Neural cell (in vitro differentiated cells): Measurements from ENCODE around the gene AP2B1. TPM values are rescaled to one million over a fixed set of nuclear protein-coding genes. Genes with fewer than 3 reads are reported as not detected.
"Not testable (repeated sequence)": the region's sequence is repeated elsewhere in the genome, so short reads cannot be mapped to it uniquely, and the experiment has no call there.

Experiments
- H2AFZ ChIP-seq: fragments of 200-600, 300-800 bp; sonication (generic), shearing (Covaris generic); 2 replicates; pipeline ENCODE4 v1.6.0; 2014; ENCODE audit warnings: low read depth, mild to moderate bottlenecking, antibody characterized with exemption, low read length, moderate library complexity
- H3F3A ChIP-seq: fragments of 200-600 bp; shearing (Covaris generic); 2 replicates; pipeline ENCODE4 v1.6.1; 2016; ENCODE audit warnings: mild to moderate bottlenecking, moderate library complexity, mixed read lengths, antibody characterized with exemption, low read length; ENCODE audit not compliant: insufficient read depth, poor library complexity, severe bottlenecking
- H3K27ac ChIP-seq: fragments of 200-600, 300-800 bp; sonication (generic), shearing (Covaris generic); 2 replicates; pipeline ENCODE4 v1.5.1; 2014; ENCODE audit warnings: mild to moderate bottlenecking, low read length, moderate library complexity
- H3K27me3 ChIP-seq: fragments of 300-800, 200-600 bp; sonication (generic), shearing (Covaris generic); 2 replicates; pipeline ENCODE4 v1.6.0; 2014; ENCODE audit warnings: mild to moderate bottlenecking, low read depth, low read length, moderate library complexity; ENCODE audit not compliant: insufficient read depth
- H3K36me3 ChIP-seq: fragments of 300-800, 200-600 bp; sonication (generic), shearing (Covaris generic); 2 replicates; pipeline ENCODE4 v1.5.1; 2014; ENCODE audit warnings: mild to moderate bottlenecking, antibody characterized with exemption, low read length, moderate library complexity; ENCODE audit not compliant: insufficient read depth
- H3K4me2 ChIP-seq: fragments of 300-800, 200-600 bp; sonication (generic), shearing (Covaris generic); 2 replicates; pipeline ENCODE4 v1.6.0; 2014; ENCODE audit warnings: mild to moderate bottlenecking, low read length
- H3K4me3 ChIP-seq: fragments of 300-800, 200-600 bp; sonication (generic), shearing (Covaris generic); 2 replicates; pipeline ENCODE4 v1.5.1; 2014; ENCODE audit warnings: mild to moderate bottlenecking, low read length, moderate library complexity
- H3K79me2 ChIP-seq: fragments of 200-600 bp; shearing (Covaris generic); replicated peaks from 2 replicates; pipeline ENCODE4 v1.6.0; 2014; ENCODE audit warnings: mild to moderate bottlenecking, low read length, moderate library complexity; ENCODE audit not compliant: insufficient read depth
- H3K9ac ChIP-seq: fragments of 300-800, 200-600 bp; sonication (generic), shearing (Covaris generic); 2 replicates; pipeline ENCODE4 v1.6.1; 2016; ENCODE audit warnings: mild to moderate bottlenecking, low read length, mixed read lengths
- H3K9me2 ChIP-seq: fragments of 200-600 bp; shearing (Covaris generic); 2 replicates; pipeline ENCODE4 v1.6.1; 2016; ENCODE audit warnings: mild to moderate bottlenecking, low read length, mixed read lengths; ENCODE audit not compliant: insufficient read depth
- H3K9me3 ChIP-seq: fragments of 200-600, 300-800 bp; sonication (generic), shearing (Covaris generic); 2 replicates; pipeline ENCODE4 v1.6.1; 2016; ENCODE audit warnings: mild to moderate bottlenecking, mixed run types, low read length, moderate library complexity, mixed read lengths
- H4K20me1 ChIP-seq: fragments of 200-600 bp; shearing (Covaris generic); 2 replicates; pipeline ENCODE4 v1.6.1; 2016; ENCODE audit warnings: mild to moderate bottlenecking, mixed run types; ENCODE audit not compliant: insufficient read depth
- CTCF ChIP-seq: fragments of 450-650 bp; IDR thresholded peaks from 2 replicates; pipeline ENCODE4 v1.5.1; 2014; ENCODE audit warnings: antibody characterized with exemption, mild to moderate bottlenecking, moderate library complexity; ENCODE audit not compliant: poor library complexity, severe bottlenecking
- EP300 ChIP-seq: fragments of 450-650 bp; conservative IDR thresholded peaks from 2 replicates; pipeline ENCODE4 v1.6.1; 2014; ENCODE audit warnings: antibody characterized with exemption, mild to moderate bottlenecking, moderate library complexity; ENCODE audit not compliant: poor library complexity, severe bottlenecking
- EZH2 ChIP-seq: fragments of 200-600, 300-800 bp; shearing (Covaris generic), sonication (generic); IDR thresholded peaks from 2 replicates; pipeline ENCODE4 v1.6.1; 2014; ENCODE audit warnings: antibody characterized with exemption, low read length, borderline replicate concordance, mild to moderate bottlenecking; ENCODE audit not compliant: insufficient read depth, poor library complexity, severe bottlenecking
- MXI1 ChIP-seq: fragments of 450-650 bp; conservative IDR thresholded peaks from 2 replicates; pipeline ENCODE4 v1.6.1; 2014; ENCODE audit warnings: antibody characterized with exemption, mild to moderate bottlenecking; ENCODE audit not compliant: poor library complexity, severe bottlenecking
- POLR2AphosphoS5 ChIP-seq: IDR thresholded peaks from 2 replicates; pipeline ENCODE4 v1.6.1; 2012
- RAD21 ChIP-seq: fragments of 450-650 bp; conservative IDR thresholded peaks from 2 replicates; pipeline ENCODE4 v1.6.1; 2014; ENCODE audit warnings: antibody characterized with exemption, mild to moderate bottlenecking, moderate library complexity
- SMC3 ChIP-seq: fragments of 450-650 bp; conservative IDR thresholded peaks from 2 replicates; pipeline ENCODE4 v1.6.1; 2014; ENCODE audit warnings: antibody characterized with exemption, mild to moderate bottlenecking, moderate library complexity; ENCODE audit not compliant: poor library complexity
- TAF1 ChIP-seq: IDR thresholded peaks from 2 replicates; pipeline ENCODE4 v1.6.1; 2012; ENCODE audit warnings: low read depth
- polyA plus RNA-seq: library from polyadenylated mRNA; depleted of rRNA; stranded (reverse); fragments of >200 nt; gene quantifications from 2 replicates; pipeline ENCODE4 v1.2.3, GENCODE V29; 2014
- TF ChIP-seq, protein P1 (sequence below): IDR thresholded peaks from 2 replicates; pipeline ENCODE4 v1.6.1; 2012; ENCODE audit warnings: borderline replicate concordance

AP2B1 gene
- polyA plus RNA-seq, 1 donor from 2014 or later: 59.5 TPM

GRCh38 chr17:35559495-35560210 lies 27.5 kb upstream of the AP2B1 start:
- H3K9me2 ChIP-seq: no peaks in the 10 kb centered on the region
- no peak overlapping the region for H3K4me3 ChIP-seq
- TF ChIP-seq TAF1 (no peak), SMC3 (no peak), MXI1 (no peak), POLR2AphosphoS5 (no peak), CTCF (no peak), RAD21 (no peak), EZH2 (no peak), EP300 (no peak)
- TF ChIP-seq, protein P1, sequence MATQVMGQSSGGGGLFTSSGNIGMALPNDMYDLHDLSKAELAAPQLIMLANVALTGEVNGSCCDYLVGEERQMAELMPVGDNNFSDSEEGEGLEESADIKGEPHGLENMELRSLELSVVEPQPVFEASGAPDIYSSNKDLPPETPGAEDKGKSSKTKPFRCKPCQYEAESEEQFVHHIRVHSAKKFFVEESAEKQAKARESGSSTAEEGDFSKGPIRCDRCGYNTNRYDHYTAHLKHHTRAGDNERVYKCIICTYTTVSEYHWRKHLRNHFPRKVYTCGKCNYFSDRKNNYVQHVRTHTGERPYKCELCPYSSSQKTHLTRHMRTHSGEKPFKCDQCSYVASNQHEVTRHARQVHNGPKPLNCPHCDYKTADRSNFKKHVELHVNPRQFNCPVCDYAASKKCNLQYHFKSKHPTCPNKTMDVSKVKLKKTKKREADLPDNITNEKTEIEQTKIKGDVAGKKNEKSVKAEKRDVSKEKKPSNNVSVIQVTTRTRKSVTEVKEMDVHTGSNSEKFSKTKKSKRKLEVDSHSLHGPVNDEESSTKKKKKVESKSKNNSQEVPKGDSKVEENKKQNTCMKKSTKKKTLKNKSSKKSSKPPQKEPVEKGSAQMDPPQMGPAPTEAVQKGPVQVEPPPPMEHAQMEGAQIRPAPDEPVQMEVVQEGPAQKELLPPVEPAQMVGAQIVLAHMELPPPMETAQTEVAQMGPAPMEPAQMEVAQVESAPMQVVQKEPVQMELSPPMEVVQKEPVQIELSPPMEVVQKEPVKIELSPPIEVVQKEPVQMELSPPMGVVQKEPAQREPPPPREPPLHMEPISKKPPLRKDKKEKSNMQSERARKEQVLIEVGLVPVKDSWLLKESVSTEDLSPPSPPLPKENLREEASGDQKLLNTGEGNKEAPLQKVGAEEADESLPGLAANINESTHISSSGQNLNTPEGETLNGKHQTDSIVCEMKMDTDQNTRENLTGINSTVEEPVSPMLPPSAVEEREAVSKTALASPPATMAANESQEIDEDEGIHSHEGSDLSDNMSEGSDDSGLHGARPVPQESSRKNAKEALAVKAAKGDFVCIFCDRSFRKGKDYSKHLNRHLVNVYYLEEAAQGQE: no peak
- H3K27ac ChIP-seq: no peak overlapping the region
- H3K27me3 ChIP-seq: peaks cover 6% of the 10 kb centered on the region
- no peaks in the 10 kb centered on the region for H4K20me1 ChIP-seq
- H3K9ac ChIP-seq: no peak overlapping the region
- no peaks in the 10 kb centered on the region for H3F3A ChIP-seq
- no peak overlapping the region for H3K4me2 ChIP-seq
- no peaks in the 10 kb centered on the region for H3K79me2 ChIP-seq
- no peak overlapping the region for H2AFZ ChIP-seq
- no peaks in the 10 kb centered on the region for H3K36me3 ChIP-seq
- no peaks in the 10 kb centered on the region for H3K9me3 ChIP-seq

GRCh38 chr17:35560703-35561102 lies 26.4 kb upstream of the AP2B1 start, which contains the start of gene SLFN14:
TSS of gene SLFN14 (minus strand) at chr17:35560819. CDS start at chr17:35558062, 2,757 bp downstream.
- TF ChIP-seq CTCF: no peak
- TF ChIP-seq POLR2AphosphoS5: no peak
- TF ChIP-seq, protein P1: no peak
- TF ChIP-seq EZH2: no peak
- no peak for TF ChIP-seq EP300
- no peak for TF ChIP-seq RAD21
- TF ChIP-seq SMC3: no peak
- no peak for TF ChIP-seq TAF1
- TF ChIP-seq MXI1: no peak
- H3K4me2 ChIP-seq: no peak within 1 kb of the TSS
- H3K79me2 ChIP-seq: no peaks in the 10 kb centered on the region
- no peak within 1 kb of the TSS for H2AFZ ChIP-seq
- H3K9me3 ChIP-seq: no peaks in the 10 kb centered on the region
- H3K4me3 ChIP-seq: no peak within 1 kb of the TSS
- H3K27me3 ChIP-seq: peaks cover 6% of the 10 kb centered on the region
- H4K20me1 ChIP-seq: no peaks in the 10 kb centered on the region
- no peak within 1 kb of the TSS for H3K9ac ChIP-seq
- H3K27ac ChIP-seq: no peak within 1 kb of the TSS
- H3K36me3 ChIP-seq: no peaks in the 10 kb centered on the region
- H3F3A ChIP-seq: no peaks in the 10 kb centered on the region
- H3K9me2 ChIP-seq: no peaks in the 10 kb centered on the region

GRCh38 chr17:35563181-35563580 lies 23.9 kb upstream of the AP2B1 start:
- not testable (repeated sequence) for H3K4me2 ChIP-seq, H3K4me3 ChIP-seq, H3K79me2 ChIP-seq, H3K9me3 ChIP-seq, H2AFZ ChIP-seq, H3K27ac ChIP-seq, H3K36me3 ChIP-seq, H3K9ac ChIP-seq, H4K20me1 ChIP-seq, H3K9me2 ChIP-seq, H3K27me3 ChIP-seq, H3F3A ChIP-seq
